Neural progenitor cell (in vitro differentiated cells): ENCODE results near the gene CD34. TPM values are rescaled to one million over a fixed set of nuclear protein-coding genes. Genes with fewer than 3 reads are reported as not detected.

Source experiments
- DNase-seq: peaks from one replicate; pipeline ENCODE4 v3.0.0-alpha.2; 2016; ENCODE audit warnings: low spot score
- H2AFZ ChIP-seq: fragments of 200-600 bp; sonication (generic); replicated peaks from 2 replicates; pipeline ENCODE4 v1.6.1; 2016; ENCODE audit warnings: antibody characterized with exemption
- H3F3A ChIP-seq: fragments of 200-600 bp; sonication (generic); 2 replicates; pipeline ENCODE4 v1.6.1; 2016; ENCODE audit warnings: antibody characterized with exemption, low read depth
- H3K27ac ChIP-seq: fragments of 200-600 bp; sonication (generic); 2 replicates; pipeline ENCODE4 v1.5.1; 2016; ENCODE audit warnings: mild to moderate bottlenecking
- H3K27me3 ChIP-seq: fragments of 200-600 bp; sonication (generic); 2 replicates; pipeline ENCODE4 v1.6.1; 2016; ENCODE audit warnings: mild to moderate bottlenecking, moderate library complexity
- H3K36me3 ChIP-seq: fragments of 200-600 bp; sonication (generic); 2 replicates; pipeline ENCODE4 v1.5.1; 2016
- H3K4me1 ChIP-seq: fragments of 200-600 bp; sonication (generic); 2 replicates; pipeline ENCODE4 v1.6.1; 2016; ENCODE audit warnings: mixed run types
- H3K4me2 ChIP-seq: fragments of 200-600 bp; sonication (generic); 2 replicates; pipeline ENCODE4 v1.6.1; 2016
- H3K4me3 ChIP-seq: fragments of 200-600 bp; sonication (generic); 2 replicates; pipeline ENCODE4 v1.5.1; 2016
- H3K79me2 ChIP-seq: fragments of 200-600 bp; sonication (generic); 2 replicates; pipeline ENCODE4 v1.6.1; 2016; ENCODE audit warnings: low read depth
- H3K9ac ChIP-seq: fragments of 200-600 bp; sonication (generic); 2 replicates; pipeline ENCODE4 v1.6.1; 2016
- H3K9me3 ChIP-seq: fragments of 200-600 bp; sonication (generic); 2 replicates; pipeline ENCODE4 v1.5.1; 2016; ENCODE audit warnings: low read depth
- H4K20me1 ChIP-seq: fragments of 200-600 bp; sonication (generic); 2 replicates; pipeline ENCODE4 v1.6.1; 2016; ENCODE audit warnings: low read depth
- H3K27ac Mint-ChIP-seq: 3 replicates; pipeline ENCODE4 v1.8.0; 2021; ENCODE audit warnings: mixed read lengths
- H3K27me3 Mint-ChIP-seq: 2 replicates; pipeline ENCODE4 v1.8.0; 2022; ENCODE audit warnings: low read depth, mild to moderate bottlenecking, inconsistent platforms, moderate library complexity, mixed read lengths; ENCODE audit not compliant: insufficient read depth
- H3K36me3 Mint-ChIP-seq: 3 replicates; pipeline ENCODE4 v1.8.0; 2021; ENCODE audit warnings: mixed read lengths
- H3K4me1 Mint-ChIP-seq: 3 replicates; pipeline ENCODE4 v1.8.0; 2021; ENCODE audit warnings: mixed read lengths
- H3K4me3 Mint-ChIP-seq: 3 replicates; pipeline ENCODE4 v1.8.0; 2021; ENCODE audit warnings: mild to moderate bottlenecking, moderate library complexity, mixed read lengths
- H3K9me3 Mint-ChIP-seq: 3 replicates; pipeline ENCODE4 v1.8.0; 2020; ENCODE audit warnings: mixed read lengths
- EZH2 ChIP-seq: fragments of 200-600 bp; sonication (generic); IDR thresholded peaks from 2 replicates; pipeline ENCODE4 v1.6.1; 2017; ENCODE audit warnings: antibody characterized with exemption, mild to moderate bottlenecking, moderate library complexity
- EZH2phosphoT487 ChIP-seq: fragments of 200-600 bp; sonication (generic); IDR thresholded peaks from 2 replicates; pipeline ENCODE4 v1.6.1; 2017; ENCODE audit warnings: antibody characterized with exemption
- total RNA-seq: library from RNA; depleted of rRNA; stranded (reverse); fragments of >200 nt; gene quantifications from 2 replicates; pipeline ENCODE4 v1.2.3, GENCODE V29; 2015; ENCODE audit warnings: low replicate concordance
- TF ChIP-seq, protein P1 (sequence below): fragments of 200-600 bp; sonication (generic); IDR thresholded peaks from 2 replicates; pipeline ENCODE4 v1.5.1; 2017; ENCODE audit warnings: antibody characterized with exemption, mild to moderate bottlenecking

The CD34 gene
- total RNA-seq, 1 donor from 2014 or later: 0.43 TPM

GRCh38 chr1:207862241-207862787 is 48.6 kb downstream of the CD34 start:
- Histone ChIP-seq H3K79me2 (no peaks in the 10 kb centered on the region), H3K9me3 (no peaks in the 10 kb centered on the region), H3K27ac (no peak overlapping the region), H3K27me3 (no peaks in the 10 kb centered on the region), H4K20me1 (no peaks in the 10 kb centered on the region), H2AFZ (no peak overlapping the region), H3K4me2 (no peak overlapping the region), H3K4me3 (no peak overlapping the region), H3K4me1 (no peaks in the 10 kb centered on the region), H3F3A (no peaks in the 10 kb centered on the region), H3K9ac (no peak overlapping the region), H3K36me3 (no peaks in the 10 kb centered on the region)
- peaks cover 4% of the 10 kb centered on the region for H3K4me1 Mint-ChIP-seq
- no peak overlapping the region for H3K4me3 Mint-ChIP-seq
- TF ChIP-seq EZH2phosphoT487 (no peak), EZH2 (no peak)
- TF ChIP-seq, protein P1, sequence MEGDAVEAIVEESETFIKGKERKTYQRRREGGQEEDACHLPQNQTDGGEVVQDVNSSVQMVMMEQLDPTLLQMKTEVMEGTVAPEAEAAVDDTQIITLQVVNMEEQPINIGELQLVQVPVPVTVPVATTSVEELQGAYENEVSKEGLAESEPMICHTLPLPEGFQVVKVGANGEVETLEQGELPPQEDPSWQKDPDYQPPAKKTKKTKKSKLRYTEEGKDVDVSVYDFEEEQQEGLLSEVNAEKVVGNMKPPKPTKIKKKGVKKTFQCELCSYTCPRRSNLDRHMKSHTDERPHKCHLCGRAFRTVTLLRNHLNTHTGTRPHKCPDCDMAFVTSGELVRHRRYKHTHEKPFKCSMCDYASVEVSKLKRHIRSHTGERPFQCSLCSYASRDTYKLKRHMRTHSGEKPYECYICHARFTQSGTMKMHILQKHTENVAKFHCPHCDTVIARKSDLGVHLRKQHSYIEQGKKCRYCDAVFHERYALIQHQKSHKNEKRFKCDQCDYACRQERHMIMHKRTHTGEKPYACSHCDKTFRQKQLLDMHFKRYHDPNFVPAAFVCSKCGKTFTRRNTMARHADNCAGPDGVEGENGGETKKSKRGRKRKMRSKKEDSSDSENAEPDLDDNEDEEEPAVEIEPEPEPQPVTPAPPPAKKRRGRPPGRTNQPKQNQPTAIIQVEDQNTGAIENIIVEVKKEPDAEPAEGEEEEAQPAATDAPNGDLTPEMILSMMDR: no peak
- H3K27me3 Mint-ChIP-seq: no peaks in the 10 kb centered on the region
- peaks cover 7% of the 10 kb centered on the region for H3K36me3 Mint-ChIP-seq
- H3K27ac Mint-ChIP-seq: no peak overlapping the region
- DNase-seq: no peak
- H3K9me3 Mint-ChIP-seq: no peaks in the 10 kb centered on the region

DNA sequence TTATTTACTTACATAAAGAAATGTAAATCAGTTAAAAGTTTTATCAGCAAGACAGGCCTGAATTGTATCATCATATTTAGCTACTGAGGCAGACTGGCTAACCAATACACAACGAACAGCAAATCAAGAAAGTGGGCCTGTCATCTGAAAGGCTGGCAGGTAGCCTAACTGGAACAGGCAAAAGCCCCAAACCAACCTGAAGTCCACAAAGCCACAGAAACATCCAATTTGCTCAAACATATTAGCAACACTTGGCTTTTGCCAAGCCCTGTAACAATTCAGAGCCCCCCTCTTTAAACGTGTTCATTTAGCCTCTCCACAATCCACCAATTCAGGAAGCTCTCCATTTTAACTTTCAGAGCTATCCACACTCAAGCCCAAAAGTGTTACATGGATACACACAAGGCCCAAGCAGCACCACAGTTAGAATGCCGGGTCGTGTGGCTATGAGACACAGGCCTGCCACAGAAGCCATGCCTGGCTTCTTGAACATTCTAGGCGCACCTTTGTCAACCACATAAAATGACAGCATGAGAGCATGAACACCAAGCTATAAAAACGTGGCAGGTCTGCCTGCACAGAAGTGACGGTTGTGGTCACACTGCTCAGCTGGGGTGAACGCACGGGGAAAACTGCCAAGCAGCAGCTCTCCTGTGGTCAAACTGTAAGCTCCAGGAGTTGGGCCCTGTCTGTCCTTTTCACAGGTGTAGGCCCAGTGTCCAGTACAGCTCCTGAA is 49.3 kb downstream of the CD34 start:
- H3K4me2 ChIP-seq: no peak overlapping the region

DNA sequence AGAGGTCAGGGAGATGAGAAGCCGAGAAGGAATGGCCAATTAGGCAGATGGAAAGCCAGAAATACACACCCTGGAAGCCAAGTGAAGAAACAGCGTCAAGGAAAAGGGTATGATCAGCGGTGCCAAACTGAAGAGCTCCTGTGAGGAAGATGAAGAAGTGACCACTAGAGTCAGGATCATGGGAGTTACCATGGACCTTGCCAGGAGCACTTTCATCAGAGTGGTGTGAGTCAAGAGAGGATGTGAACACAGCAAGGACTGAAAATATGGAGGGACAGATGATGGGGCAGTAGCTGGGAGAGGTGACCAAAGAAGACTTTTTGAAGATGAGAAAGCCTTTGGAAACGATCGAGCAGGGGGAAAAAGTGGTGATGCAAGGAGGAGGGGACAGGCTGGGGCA is 50.4 kb downstream of the CD34 start:
- no peak for DNase-seq
- Histone ChIP-seq H3K79me2 (no peaks in the 10 kb centered on the region), H3K4me3 (no peak overlapping the region), H2AFZ (no peak overlapping the region), H3K9me3 (no peaks in the 10 kb centered on the region), H3K36me3 (no peaks in the 10 kb centered on the region), H4K20me1 (no peaks in the 10 kb centered on the region), H3K9ac (no peak overlapping the region), H3K4me2 (no peak overlapping the region), H3F3A (no peaks in the 10 kb centered on the region), H3K27me3 (no peaks in the 10 kb centered on the region), H3K27ac (no peak overlapping the region), H3K4me1 (no peaks in the 10 kb centered on the region)
- Mint-ChIP-seq H3K4me3 (no peak overlapping the region), H3K36me3 (peaks cover 2% of the 10 kb centered on the region), H3K9me3 (no peaks in the 10 kb centered on the region), H3K27ac (no peak overlapping the region), H3K4me1 (no peaks in the 10 kb centered on the region), H3K27me3 (no peaks in the 10 kb centered on the region)
- TF ChIP-seq EZH2phosphoT487 (no peak), EZH2 (no peak)
- TF ChIP-seq, protein P1: no peak

More for the DNA sequence above, 49.3 kb downstream of the CD34 start:
- Mint-ChIP-seq H3K27me3 (no peaks in the 10 kb centered on the region), H3K36me3 (peaks cover 7% of the 10 kb centered on the region), H3K4me1 (no peaks in the 10 kb centered on the region), H3K4me3 (no peak overlapping the region), H3K9me3 (no peaks in the 10 kb centered on the region), H3K27ac (no peak overlapping the region)
- Histone ChIP-seq H3K27me3 (no peaks in the 10 kb centered on the region), H3K79me2 (no peaks in the 10 kb centered on the region), H3K4me1 (no peaks in the 10 kb centered on the region), H3K4me3 (no peak overlapping the region), H3K27ac (no peak overlapping the region), H3K9me3 (no peaks in the 10 kb centered on the region), H3K36me3 (no peaks in the 10 kb centered on the region), H3F3A (no peaks in the 10 kb centered on the region), H3K9ac (no peak overlapping the region), H4K20me1 (no peaks in the 10 kb centered on the region), H2AFZ (no peak overlapping the region)
- TF ChIP-seq EZH2phosphoT487: no peak
- TF ChIP-seq, protein P1: no peak
- no peak for DNase-seq
